Measurements from ENCODE around the gene HNMT.

DNA sequence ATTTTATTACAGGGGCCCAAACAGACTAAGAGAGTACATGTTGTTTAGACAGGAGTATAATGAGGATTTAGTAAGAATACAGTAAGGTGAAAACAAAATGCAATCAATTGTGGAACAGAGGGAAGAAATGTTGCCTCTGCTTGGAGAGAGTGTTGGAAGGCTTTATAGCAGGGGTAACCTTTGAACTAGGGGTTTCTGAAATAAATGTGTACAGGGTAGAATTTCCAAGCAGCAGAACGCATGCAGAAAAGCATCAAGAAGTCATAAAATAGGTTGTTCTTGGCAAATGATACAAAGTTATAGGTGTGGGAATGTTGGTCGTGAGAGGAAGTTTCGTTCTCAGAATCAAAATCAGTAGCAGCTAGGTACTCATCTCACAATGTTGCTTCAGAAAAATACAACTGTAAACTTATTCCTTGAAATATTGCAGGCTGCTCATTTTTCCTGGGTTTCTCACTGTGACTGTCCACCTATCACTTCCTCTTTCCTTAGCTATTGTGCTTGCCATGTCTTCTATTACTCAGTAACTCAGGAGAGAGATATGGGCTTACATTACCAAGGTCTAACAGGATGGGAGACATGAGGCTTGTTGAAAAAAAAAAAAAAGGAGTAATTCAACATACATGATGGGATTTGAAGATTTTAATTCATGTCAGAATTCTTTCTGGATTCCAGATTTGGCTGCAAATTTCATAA lies 17.1 kb upstream of the HNMT start:
- TF ChIP-seq, protein P1, sequence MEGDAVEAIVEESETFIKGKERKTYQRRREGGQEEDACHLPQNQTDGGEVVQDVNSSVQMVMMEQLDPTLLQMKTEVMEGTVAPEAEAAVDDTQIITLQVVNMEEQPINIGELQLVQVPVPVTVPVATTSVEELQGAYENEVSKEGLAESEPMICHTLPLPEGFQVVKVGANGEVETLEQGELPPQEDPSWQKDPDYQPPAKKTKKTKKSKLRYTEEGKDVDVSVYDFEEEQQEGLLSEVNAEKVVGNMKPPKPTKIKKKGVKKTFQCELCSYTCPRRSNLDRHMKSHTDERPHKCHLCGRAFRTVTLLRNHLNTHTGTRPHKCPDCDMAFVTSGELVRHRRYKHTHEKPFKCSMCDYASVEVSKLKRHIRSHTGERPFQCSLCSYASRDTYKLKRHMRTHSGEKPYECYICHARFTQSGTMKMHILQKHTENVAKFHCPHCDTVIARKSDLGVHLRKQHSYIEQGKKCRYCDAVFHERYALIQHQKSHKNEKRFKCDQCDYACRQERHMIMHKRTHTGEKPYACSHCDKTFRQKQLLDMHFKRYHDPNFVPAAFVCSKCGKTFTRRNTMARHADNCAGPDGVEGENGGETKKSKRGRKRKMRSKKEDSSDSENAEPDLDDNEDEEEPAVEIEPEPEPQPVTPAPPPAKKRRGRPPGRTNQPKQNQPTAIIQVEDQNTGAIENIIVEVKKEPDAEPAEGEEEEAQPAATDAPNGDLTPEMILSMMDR (IDR thresholded peaks at IDR 0.05) = no peak
- no peak for TF ChIP-seq POLR2A (IDR thresholded peaks at IDR 0.05)
